LHCN-M2 (cell line): ENCODE results near the gene DDX20. TPM values are rescaled to one million over a fixed set of nuclear protein-coding genes. Genes with fewer than 3 reads are reported as not detected.

Source experiments
- total RNA-seq: library from RNA; depleted of rRNA; stranded (reverse); fragments of >200 nt; gene quantifications from 2 replicates; pipeline ENCODE4 v1.2.3, GENCODE V29; 2014; rRNA removed

The DDX20 gene
- total RNA-seq, 1 experiment from 2014 or later = 31.0 TPM

Other genes starting within 250 kb of the DDX20 start
- 19.9 and 24.7 TPM in 2 replicates for gene RAP1A, start 136.1 kb upstream of the DDX20 start, total RNA-seq
- 6.3 and 12.5 TPM in 2 replicates for gene INKA2, start 16.5 kb upstream of the DDX20 start, total RNA-seq
- gene KCND3, start 233.8 kb downstream of the DDX20 start, total RNA-seq = not detected in 2 replicates